Glutamatergic neuron (in vitro differentiated cells): ENCODE results near the gene DRG1. TPM values are rescaled to one million over a fixed set of nuclear protein-coding genes. Genes with fewer than 3 reads are reported as not detected.

Experiments used
- DNase-seq: peaks from one replicate; pipeline ENCODE4 v3.0.0; 2022
- H3K27ac Mint-ChIP-seq: one replicate; pipeline ENCODE4 v1.8.0; 2020; ENCODE audit warnings: mild to moderate bottlenecking, mixed read lengths, inconsistent platforms; ENCODE audit not compliant: unreplicated experiment
- H3K27me3 Mint-ChIP-seq: one replicate; pipeline ENCODE4 v1.8.0; 2020; ENCODE audit warnings: mild to moderate bottlenecking, moderate library complexity, mixed read lengths, inconsistent platforms; ENCODE audit not compliant: unreplicated experiment
- H3K36me3 Mint-ChIP-seq: one replicate; pipeline ENCODE4 v1.8.0; 2020; ENCODE audit warnings: mild to moderate bottlenecking, mixed read lengths, inconsistent platforms; ENCODE audit not compliant: unreplicated experiment
- H3K4me1 Mint-ChIP-seq: one replicate; pipeline ENCODE4 v1.8.0; 2020; ENCODE audit warnings: mild to moderate bottlenecking, low read depth, mixed read lengths, inconsistent platforms; ENCODE audit not compliant: unreplicated experiment
- H3K4me3 Mint-ChIP-seq: one replicate; pipeline ENCODE4 v1.8.0; 2020; ENCODE audit warnings: mild to moderate bottlenecking, mixed read lengths, inconsistent platforms; ENCODE audit not compliant: unreplicated experiment
- H3K9me3 Mint-ChIP-seq: one replicate; pipeline ENCODE4 v1.8.0; 2020; ENCODE audit warnings: mild to moderate bottlenecking, moderate library complexity, mixed read lengths, inconsistent platforms; ENCODE audit not compliant: unreplicated experiment
- CTCF ChIP-seq: fragments of 200-600 bp; sonication (generic); IDR thresholded peaks from one replicate; pipeline ENCODE4 v1.5.0; 2021; ENCODE audit not compliant: partially characterized antibody, unreplicated experiment
- total RNA-seq: library from RNA; stranded (reverse); fragmentation: NEBNext Ultra II Directional; extraction: Animal tissue kit (Norgen Biotek cat#: 25700); gene quantifications from one replicate; pipeline ENCODE4 v1.2.1, GENCODE V29; 2021; ENCODE audit not compliant: unreplicated experiment

The DRG1 gene
- total RNA-seq, 1 donor from 2014 or later = 64.1 TPM

- TF ChIP-seq CTCF = no peak
- peaks cover 2% of the 10 kb centered on the region for H3K27me3 Mint-ChIP-seq
- no peaks in the 10 kb centered on the region for H3K4me1 Mint-ChIP-seq
- DNase-seq = no peak
- no peak overlapping the region for H3K4me3 Mint-ChIP-seq
- H3K27ac Mint-ChIP-seq = no peak overlapping the region
- peaks cover 3% of the 10 kb centered on the region for H3K9me3 Mint-ChIP-seq
- H3K36me3 Mint-ChIP-seq = no peaks in the 10 kb centered on the region
Observed at GRCh38 chr22:31425331-31426050, 26.1 kb downstream of the DRG1 start.

- peaks cover under 1% of the 10 kb centered on the region for H3K36me3 Mint-ChIP-seq
- H3K4me1 Mint-ChIP-seq = no peaks in the 10 kb centered on the region
Observed at GRCh38 chr22:31431950-31432349, 32.5 kb downstream of the DRG1 start.

GRCh38 chr22:31436132-31436531 is 36.7 kb downstream of the DRG1 start:
- Mint-ChIP-seq H3K36me3 (peaks cover 4% of the 10 kb centered on the region), H3K27ac (no peak overlapping the region), H3K4me3 (no peak overlapping the region), H3K4me1 (no peaks in the 10 kb centered on the region), H3K27me3 (no peaks in the 10 kb centered on the region), H3K9me3 (no peaks in the 10 kb centered on the region)
- TF ChIP-seq CTCF = no peak
- no peak for DNase-seq

More at GRCh38 chr22:31431950-31432349, 32.5 kb downstream of the DRG1 start:
- no peak for DNase-seq
- H3K27ac Mint-ChIP-seq = no peak overlapping the region
- no peak for TF ChIP-seq CTCF
- H3K4me3 Mint-ChIP-seq = no peak overlapping the region
- no peaks in the 10 kb centered on the region for H3K27me3 Mint-ChIP-seq
- H3K9me3 Mint-ChIP-seq = no peaks in the 10 kb centered on the region

- no peak overlapping the region for H3K4me3 Mint-ChIP-seq
- TF ChIP-seq CTCF = no peak
- no peak overlapping the region for H3K27ac Mint-ChIP-seq
- H3K9me3 Mint-ChIP-seq = no peaks in the 10 kb centered on the region
- peaks cover 12% of the 10 kb centered on the region for H3K36me3 Mint-ChIP-seq
- no peaks in the 10 kb centered on the region for H3K4me1 Mint-ChIP-seq
- H3K27me3 Mint-ChIP-seq = peaks cover 1% of the 10 kb centered on the region
- no peak for DNase-seq
Observed at GRCh38 chr22:31439808-31440207, 40.4 kb downstream of the DRG1 start.

GRCh38 chr22:31440681-31441080 is 41.3 kb downstream of the DRG1 start:
- no peak for TF ChIP-seq CTCF
- no peak overlapping the region for H3K27ac Mint-ChIP-seq
- no peak overlapping the region for H3K4me3 Mint-ChIP-seq
- peaks cover 1% of the 10 kb centered on the region for H3K27me3 Mint-ChIP-seq
- no peaks in the 10 kb centered on the region for H3K9me3 Mint-ChIP-seq
- H3K4me1 Mint-ChIP-seq = no peaks in the 10 kb centered on the region
- DNase-seq = no peak
- peaks cover 14% of the 10 kb centered on the region for H3K36me3 Mint-ChIP-seq
